Measurements from ENCODE around the gene ABI1.
"Not testable (repeated sequence)": the region's sequence is repeated elsewhere in the genome, so short reads cannot be mapped to it uniquely, and the experiment has no call there.

ABI1 gene

DNA sequence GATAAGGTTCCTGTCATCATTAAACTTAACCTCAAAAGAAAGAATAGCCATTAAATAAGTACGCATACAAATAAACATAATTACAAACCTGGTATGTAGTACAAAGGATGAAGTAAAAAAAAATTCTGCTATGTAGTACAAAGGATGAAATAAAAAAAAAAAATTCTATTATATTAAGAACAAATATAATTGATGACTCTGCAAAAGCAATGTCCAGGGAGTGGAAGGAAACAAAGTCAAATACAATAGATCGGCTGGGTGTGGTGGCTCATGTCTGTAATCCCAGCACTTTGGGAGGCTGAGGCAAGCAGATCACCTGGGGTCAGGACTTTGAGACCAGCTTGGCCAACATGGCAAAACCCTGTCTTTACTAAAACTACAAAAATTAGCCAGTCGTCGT lies 56.9 kb downstream of the ABI1 start:
- no peak for DNase-seq

DNA sequence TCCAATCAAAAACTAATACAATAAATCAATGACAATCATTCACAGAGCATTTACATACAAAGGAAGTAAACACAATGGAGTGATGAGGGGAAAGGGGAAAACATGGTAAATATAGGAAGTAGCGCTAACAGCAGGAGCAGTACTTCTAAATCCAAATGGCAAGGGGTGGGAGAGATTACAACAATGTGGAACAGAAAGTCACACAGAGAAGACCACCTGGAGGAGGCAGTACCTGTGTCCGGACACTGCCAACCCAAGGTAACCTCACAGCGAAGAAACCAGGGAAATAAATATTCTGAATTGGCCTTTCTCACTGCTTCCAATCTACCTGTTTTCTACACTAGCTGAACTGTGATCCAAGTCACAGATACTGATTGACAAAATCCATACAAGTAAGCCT lies 58.2 kb downstream of the ABI1 start:
- no peak for DNase-seq

GRCh38 chr10:26801831-26802230 lies 58.9 kb downstream of the ABI1 start:
- DNase-seq = no peak

GRCh38 chr10:26801274-26801673 lies 59.5 kb downstream of the ABI1 start:
- no peak for DNase-seq

DNA sequence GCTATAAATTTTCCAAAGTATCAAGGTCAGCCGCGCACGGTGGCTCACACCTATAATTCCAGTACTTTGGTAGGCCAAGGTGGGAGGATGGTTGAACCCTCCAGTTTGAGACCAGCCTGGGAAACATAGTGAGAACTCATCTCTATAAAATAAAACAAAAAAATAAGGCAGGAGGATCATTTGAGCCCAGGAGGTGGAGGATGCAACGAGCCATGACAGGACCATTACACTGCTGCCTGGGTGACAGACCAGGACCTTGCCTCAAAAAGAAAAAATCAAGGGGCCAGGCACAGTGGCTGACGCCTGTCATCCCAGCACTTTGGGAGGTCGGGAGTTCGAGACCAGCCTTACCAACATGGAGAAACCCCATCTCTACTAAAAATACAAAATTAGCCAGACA lies 60.3 kb downstream of the ABI1 start:
- no peak for DNase-seq

- no peak for DNase-seq
These were observed 61.4 kb downstream of the ABI1 start for GRCh38 chr10:26799342-26799741.

DNA sequence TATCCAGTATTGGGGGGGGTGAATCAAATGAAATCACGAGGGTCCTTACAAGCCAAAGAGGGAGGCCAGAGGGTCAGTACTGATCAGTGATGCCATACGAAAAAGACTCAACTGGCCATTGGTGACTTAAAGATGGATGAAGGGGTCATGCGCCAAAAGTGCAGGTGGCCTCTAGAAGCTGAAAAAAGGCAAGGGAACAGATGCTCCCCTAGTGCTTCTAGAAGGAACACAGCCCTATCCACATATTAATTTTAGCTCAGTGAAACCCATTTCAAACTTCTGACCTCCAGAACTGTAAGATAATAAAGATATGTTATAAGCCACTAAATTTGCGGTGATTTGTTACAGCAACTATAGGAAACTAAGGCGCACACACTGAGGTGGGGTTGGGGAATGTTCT lies 62.5 kb downstream of the ABI1 start:
- DNase-seq = no peak

GRCh38 chr10:26797340-26797739 lies 63.4 kb downstream of the ABI1 start:
- DNase-seq = no peak

GRCh38 chr10:26792758-26793495 lies 67.8 kb downstream of the ABI1 start:
- DNase-seq = no peak

GRCh38 chr10:26790221-26790995 lies 70.3 kb downstream of the ABI1 start:
- DNase-seq = no peak

DNA sequence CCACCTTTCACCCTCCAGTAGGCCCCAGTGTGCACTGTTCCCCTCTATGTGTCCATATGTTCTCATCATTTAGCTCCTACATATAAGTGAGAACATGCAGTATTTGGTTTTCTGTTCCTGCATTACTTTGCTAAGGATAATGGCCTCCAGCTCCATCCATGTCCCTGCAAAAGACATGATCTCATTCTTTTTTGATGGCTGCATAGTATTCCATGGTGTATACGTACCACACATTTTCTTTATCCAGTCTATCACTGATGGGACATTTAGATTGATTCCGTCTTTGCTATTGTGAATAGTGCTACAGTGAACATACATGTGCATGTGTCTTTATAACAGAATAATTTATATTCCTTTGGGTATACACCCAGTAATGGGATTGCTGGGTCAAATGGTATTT lies 71.0 kb downstream of the ABI1 start:
- DNase-seq = not testable (repeated sequence)

GRCh38 chr10:26787362-26787761 lies 73.4 kb downstream of the ABI1 start:
- DNase-seq = no peak

- DNase-seq = no peak
These were observed 79.0 kb downstream of the ABI1 start for GRCh38 chr10:26781797-26782196.

DNA sequence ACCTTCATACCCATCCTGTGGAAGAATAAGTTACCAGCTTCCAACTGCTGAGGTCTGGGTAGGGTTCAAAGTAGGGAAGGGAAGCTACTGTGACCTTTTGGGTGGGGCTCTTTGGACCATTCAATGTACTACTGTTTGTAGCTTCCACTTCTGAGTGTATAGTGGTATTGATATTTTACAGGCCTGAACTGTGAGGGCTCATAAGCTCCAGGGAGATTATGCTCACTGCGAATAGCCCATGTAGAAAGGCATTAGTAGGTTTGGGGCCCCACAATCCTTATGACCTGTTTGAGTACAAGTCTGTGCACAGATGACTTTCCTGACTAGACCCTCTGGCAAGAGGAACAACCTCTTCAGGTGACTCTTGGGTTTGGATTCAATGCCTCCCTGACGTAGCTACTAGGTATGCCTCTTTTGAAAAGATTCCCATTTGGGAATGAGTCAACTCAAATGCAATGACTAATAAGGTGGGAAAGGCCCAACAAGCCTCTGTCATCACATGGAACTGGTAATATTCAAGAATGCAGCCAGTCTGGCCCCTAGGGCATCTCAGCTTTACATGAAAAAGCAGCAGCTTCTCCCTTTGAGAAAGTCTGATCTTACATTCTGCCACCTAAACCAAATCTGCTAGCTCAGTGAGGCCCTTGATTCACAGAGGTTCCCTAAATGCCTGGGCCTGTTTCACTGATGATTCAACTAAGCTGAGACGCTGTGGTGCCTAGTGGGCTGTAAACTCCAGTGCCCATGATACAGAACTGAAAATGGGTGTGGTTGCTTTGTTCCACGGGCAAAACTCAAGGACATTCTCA lies 79.8 kb downstream of the ABI1 start:
- no peak for DNase-seq

- no peak for DNase-seq
These were observed 80.5 kb downstream of the ABI1 start for GRCh38 chr10:26780106-26780792.

- DNase-seq = no peak
These were observed 81.4 kb downstream of the ABI1 start for GRCh38 chr10:26779176-26779860.

- DNase-seq = no peak
These were observed 83.1 kb downstream of the ABI1 start for GRCh38 chr10:26777686-26778085.

DNA sequence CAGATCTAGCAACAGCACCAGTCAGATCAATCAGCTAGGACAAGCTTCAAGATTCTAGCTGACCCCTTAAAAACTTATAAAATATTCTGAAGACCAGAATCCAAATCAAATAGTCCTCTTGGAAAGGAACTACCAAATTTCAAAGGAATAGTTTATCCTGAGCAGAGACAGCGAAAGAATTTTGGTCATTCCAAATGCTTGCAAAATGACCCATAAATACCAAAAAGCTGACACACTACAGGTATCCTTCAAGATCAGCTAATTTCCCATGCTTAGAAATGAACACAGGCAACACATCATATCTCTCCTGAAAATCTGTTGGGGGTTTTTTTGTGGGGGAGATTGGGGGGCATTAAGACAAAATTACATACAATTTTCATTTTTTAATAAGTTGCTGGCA lies 84.5 kb downstream of the ABI1 start:
- DNase-seq = no peak

DNA sequence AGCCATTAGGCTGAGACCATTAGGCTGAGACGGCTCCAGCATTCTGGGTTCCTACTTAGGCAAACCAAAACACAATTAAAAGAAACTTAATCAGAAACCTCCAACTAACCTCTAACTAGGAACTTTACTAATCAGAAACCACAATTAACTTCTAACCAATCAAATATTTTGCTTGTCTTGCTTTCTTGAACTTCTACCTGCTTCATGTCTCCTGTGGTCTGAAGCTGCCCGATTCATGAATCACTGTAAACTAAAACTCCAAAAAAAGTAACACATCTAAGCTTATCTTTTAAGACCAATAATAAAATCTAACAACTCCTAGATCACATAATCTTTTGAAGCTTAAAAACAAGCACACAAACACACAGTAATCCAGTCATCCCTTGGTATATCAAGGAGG lies 87.1 kb downstream of the ABI1 start:
- no peak for DNase-seq

DNA sequence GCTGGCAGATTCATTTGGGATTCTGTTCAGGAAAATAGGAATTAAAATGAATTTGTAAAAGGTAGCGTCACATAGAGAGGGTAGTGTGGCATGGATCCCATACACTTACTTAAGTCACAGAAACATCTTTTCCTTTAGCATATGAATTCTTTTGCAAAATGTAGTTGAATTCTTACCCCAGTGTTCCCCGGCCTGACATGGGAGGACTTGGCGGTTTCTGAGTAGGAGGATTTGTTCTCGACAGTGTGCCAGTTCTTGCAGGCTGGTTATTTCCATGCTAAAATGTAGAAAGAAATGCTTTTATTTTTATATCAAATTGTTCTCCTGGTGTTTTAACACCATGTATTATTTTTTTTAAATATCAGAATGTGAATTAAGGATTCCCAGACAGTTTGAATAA lies 90.7 kb downstream of the ABI1 start:
- no peak for DNase-seq

DNA sequence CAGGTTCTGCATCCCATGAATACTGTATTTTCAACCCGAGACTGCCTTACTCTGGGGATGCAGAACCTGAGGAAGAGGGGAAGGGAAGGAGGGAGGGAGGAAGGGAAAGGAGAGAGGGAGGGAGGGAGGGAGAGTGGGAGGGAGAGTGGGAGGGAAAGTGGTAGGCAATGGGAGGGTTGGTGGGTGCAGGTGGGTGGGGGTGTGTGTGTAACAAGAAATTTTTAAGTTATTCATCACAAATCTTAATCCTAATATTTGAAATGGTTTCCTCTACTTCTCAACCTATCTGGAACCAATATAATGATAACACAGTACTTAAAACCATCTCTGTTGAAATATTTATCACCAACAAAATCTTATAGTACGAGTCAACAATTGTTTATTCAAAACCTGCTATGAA lies 95.2 kb downstream of the ABI1 start:
- DNase-seq = no peak

DNA sequence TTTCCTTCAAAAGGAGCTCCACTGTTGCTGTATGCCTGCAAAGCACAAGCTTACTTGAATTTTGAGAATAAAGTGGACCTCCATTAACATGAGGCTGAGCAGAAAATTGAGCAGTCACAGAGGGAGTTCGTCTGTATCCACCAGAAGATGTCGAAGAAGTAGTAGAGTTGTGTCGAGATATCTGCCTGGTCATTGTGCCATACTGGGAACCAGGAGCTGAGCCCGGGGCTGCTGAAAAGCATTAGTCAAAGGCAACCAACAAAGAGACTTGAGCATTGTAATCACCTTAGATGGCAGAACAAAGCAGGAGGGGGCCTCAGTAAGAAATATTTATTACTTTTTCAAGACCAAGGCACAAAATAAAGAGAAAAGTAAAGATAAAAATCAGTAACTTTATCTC lies 101.8 kb downstream of the ABI1 start:
- DNase-seq = no peak
